PC-3 (cell line): ENCODE measurements around the gene PRSS21.

Source experiments
- EZH2 ChIP-seq: fragments of 300-600 bp; sonication (generic); IDR thresholded peaks from one replicate; pipeline ENCODE4 v1.6.1; 2017; ENCODE audit warnings: antibody characterized with exemption, mild to moderate bottlenecking, low read length; ENCODE audit not compliant: unreplicated experiment
- EZH2phosphoT487 ChIP-seq: fragments of 300-600 bp; sonication (generic); IDR thresholded peaks from 2 replicates; pipeline ENCODE4 v1.6.1; 2018; ENCODE audit warnings: mild to moderate bottlenecking, antibody characterized with exemption, low read length, borderline replicate concordance
- TF ChIP-seq, protein P1 (sequence below): fragments of 300-600 bp; sonication (generic); conservative IDR thresholded peaks from 2 replicates; pipeline ENCODE4 v1.5.1; 2017; ENCODE audit warnings: antibody characterized with exemption, low read depth, mild to moderate bottlenecking, low read length

DNA sequence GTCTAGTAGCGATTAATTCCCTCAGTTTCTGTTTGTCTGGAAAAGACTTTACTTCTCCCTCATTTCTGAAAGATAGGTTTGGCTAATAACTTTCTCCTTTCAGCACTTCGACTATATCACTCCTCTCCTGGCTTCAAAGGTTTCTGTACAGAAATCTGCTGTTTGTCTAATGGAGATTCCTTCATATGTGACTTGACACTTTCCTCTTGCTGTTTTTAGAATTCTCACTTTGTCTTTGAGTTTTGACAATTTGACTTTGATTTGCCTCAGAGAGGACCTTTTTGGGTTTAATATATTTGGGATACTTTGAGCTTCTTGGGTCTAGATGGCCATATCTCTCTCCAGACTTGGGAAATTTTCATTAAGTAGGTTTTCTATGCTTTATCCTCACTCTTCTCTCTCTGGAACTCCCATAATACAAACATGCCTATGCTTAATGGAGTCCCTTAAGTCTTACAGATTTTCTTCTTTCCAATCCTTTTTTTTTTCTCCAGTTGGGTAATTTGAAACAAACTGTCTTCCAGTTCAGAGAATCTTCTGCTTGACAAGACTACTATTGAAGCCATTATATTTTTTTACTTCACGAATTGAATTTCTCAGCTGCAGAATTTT, 7.8 kb upstream of the PRSS21 start:
- TF ChIP-seq, protein P1, sequence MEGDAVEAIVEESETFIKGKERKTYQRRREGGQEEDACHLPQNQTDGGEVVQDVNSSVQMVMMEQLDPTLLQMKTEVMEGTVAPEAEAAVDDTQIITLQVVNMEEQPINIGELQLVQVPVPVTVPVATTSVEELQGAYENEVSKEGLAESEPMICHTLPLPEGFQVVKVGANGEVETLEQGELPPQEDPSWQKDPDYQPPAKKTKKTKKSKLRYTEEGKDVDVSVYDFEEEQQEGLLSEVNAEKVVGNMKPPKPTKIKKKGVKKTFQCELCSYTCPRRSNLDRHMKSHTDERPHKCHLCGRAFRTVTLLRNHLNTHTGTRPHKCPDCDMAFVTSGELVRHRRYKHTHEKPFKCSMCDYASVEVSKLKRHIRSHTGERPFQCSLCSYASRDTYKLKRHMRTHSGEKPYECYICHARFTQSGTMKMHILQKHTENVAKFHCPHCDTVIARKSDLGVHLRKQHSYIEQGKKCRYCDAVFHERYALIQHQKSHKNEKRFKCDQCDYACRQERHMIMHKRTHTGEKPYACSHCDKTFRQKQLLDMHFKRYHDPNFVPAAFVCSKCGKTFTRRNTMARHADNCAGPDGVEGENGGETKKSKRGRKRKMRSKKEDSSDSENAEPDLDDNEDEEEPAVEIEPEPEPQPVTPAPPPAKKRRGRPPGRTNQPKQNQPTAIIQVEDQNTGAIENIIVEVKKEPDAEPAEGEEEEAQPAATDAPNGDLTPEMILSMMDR = no peak
- TF ChIP-seq EZH2 (no peak), EZH2phosphoT487 (no peak)
